HG03159 (cell line): ENCODE data around the gene ZNF775.
A peak's percentile ranks its signal among the peaks of the same experiment; 100 is the strongest.

Source experiments
- ATAC-seq: cut with Tn5 transposase; IDR thresholded peaks from one replicate; pipeline ENCODE4 v1.9.1; 2021; ENCODE audit warnings: mild to moderate bottlenecking, moderate library complexity; ENCODE audit not compliant: unreplicated experiment

The ZNF775 gene

DNA sequence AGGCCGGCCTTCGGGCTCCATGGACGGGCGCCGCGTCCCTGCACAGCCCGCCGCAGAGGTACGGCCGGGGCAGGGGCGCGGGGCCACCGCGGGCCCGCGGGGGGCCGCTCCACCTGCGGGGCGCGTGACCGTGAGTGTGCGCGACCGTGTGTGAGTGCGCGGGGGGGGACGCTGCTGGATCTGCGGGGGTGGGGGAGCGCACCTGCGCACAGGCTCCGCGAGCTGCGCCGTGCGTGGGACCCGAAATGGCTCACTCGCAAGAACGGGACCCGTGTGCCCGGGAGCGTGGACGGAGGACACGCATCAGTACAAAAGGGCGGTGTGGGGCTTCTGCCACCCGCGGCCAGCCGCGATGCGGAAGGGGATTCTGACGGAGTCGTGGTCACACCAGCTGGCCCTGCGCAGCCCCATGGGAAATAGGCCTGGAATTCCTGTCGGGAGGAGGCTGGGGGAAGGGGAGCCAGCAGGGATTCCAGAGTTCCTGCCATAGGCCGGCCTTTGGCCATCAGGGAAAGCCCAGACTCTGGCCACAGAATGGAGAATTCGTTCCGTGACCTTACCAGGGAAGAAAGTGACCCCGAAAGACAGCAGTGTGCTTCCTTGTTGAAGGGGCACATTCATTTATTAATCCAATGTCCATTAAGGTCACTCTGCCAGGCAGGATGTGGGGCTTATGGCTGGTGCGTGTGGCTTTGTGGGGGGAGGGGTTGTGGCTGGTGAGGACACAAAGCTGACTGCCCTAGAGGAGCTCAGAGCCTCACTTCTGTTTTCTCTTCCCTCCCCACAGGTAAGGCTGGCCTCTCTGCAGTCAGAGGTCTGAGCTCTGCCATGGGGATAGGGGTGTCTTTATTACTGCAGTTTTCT lies 10.0 kb upstream of the ZNF775 start:
- ATAC-seq: peak; percentile 40

DNA sequence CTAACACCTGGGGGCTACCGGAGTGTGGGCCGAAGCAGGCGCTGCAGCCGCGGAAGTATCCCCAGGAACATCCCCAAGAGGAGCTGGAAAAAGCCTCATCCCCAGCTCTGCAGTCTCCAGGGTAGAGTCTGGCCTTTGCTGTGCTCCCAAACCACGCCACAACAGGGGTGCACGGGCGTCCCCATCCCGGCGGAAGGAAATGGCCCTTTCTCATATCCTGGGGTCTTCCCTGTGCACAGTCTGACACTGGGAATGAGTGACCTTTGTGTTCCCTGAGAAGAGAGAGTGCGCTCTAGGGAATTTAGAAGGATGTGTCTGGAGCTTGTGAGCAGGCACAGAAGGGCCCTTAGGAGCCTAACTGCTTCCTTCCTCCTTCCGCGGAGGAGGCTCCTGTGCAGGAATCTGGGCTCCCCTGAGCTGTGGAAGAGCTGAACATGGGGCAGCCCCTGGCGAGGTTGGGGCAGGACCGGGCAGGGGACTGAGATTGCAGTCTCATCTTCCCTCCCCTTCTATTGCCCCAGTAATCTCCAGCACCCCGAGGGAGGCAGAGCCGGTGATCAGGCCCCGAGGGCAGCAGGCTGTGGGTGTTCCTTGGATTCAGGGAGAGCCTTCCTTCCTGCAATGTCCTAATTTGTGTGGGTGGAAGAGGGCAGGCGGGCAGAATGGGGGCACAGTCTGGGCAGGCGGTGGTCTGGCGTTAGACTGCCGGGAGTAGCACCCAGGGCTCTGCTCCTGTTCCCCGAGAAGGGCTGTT lies 9.2 kb upstream of the ZNF775 start:
- no peak for ATAC-seq

DNA sequence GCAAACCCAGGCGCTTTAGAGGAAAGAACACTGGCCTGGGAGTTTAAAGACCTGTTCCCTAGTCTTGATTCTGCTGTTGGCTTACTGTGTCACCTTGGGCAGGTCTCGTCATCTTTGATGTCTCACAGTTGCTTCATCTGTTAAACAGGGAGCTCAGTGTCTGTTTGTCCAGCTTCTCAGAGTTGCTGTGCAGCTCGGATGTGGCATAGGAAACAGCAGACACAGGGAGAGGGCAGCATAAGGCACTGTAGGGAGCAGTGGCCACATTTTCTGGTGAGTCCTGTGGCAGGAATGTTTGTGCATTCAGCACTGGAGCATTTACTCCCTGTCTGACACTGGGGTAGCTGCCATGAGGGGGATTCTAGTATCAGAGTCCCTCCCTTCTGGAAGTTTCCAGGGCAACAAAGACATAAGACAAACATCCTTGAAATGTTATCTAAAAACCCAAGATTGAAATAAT lies 8.5 kb upstream of the ZNF775 start:
- ATAC-seq: no peak

DNA sequence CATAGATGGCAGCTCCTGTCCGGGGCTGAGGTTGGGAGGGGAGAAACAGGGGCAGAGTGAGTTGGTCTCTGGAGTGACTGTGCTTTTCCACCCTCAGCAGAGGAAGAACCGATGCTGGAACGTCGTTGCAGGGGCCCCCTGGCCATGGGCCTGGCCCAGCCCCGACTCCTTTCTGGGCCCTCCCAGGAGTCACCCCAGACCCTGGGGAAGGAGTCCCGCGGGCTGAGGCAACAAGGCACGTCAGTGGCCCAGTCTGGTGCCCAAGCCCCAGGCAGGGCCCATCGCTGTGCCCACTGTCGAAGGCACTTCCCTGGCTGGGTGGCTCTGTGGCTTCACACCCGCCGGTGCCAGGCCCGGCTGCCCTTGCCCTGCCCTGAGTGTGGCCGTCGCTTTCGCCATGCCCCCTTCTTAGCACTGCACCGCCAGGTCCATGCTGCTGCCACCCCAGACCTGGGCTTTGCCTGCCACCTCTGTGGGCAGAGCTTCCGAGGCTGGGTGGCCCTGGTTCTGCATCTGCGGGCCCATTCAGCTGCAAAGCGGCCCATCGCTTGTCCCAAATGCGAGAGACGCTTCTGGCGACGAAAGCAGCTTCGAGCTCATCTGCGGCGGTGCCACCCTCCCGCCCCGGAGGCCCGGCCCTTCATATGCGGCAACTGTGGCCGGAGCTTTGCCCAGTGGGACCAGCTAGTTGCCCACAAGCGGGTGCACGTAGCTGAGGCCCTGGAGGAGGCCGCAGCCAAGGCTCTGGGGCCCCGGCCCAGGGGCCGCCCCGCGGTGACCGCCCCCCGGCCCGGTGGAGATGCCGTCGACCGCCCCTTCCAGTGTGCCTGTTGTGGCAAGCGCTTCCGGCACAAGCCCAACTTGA lies 7.8 kb upstream of the ZNF775 start:
- ATAC-seq: no peak

DNA sequence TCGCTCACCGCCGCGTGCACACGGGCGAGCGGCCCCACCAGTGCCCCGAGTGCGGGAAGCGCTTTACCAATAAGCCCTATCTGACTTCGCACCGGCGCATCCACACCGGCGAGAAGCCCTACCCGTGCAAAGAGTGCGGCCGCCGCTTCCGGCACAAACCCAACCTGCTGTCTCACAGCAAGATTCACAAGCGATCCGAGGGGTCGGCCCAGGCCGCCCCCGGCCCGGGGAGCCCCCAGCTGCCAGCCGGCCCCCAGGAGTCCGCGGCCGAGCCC lies 7.2 kb upstream of the ZNF775 start:
- ATAC-seq: no peak

DNA sequence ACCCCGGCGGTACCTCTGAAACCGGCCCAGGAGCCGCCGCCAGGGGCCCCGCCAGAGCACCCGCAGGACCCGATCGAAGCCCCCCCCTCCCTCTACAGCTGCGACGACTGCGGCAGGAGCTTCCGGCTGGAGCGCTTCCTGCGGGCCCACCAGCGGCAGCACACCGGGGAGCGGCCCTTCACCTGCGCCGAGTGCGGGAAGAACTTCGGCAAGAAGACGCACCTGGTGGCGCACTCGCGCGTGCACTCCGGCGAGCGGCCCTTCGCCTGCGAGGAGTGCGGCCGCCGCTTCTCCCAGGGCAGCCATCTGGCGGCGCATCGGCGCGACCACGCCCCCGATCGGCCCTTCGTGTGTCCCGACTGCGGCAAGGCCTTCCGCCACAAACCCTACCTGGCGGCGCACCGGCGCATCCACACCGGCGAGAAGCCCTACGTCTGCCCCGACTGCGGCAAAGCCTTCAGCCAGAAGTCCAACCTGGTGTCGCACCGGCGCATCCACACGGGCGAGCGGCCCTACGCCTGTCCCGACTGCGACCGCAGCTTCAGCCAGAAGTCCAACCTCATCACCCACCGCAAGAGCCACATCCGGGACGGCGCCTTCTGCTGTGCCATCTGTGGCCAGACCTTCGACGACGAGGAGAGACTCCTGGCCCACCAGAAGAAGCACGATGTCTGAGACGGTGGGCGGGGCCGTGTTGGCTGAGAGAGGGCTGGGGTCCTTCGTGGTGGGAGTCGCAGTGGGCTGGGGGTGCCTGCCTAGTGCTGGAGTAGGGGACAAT lies 6.7 kb upstream of the ZNF775 start:
- ATAC-seq: no peak

DNA sequence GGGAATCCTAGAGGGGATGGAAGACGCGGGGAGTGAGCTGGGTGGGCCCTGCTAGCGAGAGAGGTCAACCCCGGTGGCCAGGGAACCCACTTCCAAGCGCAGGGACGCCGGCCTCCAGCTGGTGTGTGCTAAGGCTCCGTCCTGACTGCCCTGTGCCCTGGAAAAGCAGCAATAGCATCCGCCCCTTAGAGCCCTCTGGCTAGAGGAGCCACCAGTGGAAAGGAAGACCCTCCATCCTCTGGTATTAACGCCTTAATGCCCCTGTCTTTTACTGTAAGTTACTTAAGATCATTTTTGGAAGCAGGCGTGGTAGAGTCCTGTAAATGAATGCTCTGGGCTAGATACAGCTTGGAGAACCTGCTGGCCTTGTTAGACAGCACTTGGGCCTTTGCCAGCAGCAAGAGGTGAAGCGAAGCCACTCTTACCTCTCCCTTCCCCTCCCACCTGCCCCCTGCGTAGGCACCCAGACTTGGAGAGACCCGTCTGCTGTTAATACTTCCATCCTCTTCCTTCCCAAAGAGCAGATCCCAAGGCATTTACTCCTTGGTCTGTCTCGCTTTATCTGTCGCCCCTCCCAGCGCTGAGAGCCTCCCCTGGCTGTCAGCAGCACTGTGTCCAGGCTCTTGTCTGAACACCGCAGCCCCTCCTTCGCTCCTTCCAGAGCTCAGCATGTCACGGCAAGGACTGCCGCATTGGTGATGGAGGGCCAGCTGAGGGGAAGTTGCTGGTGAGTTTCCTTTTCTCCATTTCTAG lies 5.9 kb upstream of the ZNF775 start:
- no peak for ATAC-seq

DNA sequence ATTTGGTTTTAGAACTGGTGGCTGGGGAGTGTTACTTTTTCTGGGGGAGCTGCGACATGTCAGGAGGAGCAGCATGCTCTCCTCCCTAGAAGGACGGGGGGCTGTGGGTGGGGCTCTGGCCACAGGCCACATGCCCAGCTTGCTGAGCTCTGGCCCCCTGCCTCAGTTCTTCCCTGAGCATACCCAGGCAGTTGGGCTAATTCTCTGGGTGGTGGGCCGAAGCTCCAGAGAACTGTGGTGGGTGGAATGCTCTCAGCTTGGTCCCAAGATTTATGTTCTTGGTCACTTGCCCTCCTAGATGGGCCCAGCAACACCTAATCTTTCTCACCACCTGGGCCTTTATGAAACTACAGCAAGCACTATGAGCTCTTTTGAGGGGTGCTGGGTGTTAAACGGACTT lies 5.1 kb upstream of the ZNF775 start:
- ATAC-seq: no peak

DNA sequence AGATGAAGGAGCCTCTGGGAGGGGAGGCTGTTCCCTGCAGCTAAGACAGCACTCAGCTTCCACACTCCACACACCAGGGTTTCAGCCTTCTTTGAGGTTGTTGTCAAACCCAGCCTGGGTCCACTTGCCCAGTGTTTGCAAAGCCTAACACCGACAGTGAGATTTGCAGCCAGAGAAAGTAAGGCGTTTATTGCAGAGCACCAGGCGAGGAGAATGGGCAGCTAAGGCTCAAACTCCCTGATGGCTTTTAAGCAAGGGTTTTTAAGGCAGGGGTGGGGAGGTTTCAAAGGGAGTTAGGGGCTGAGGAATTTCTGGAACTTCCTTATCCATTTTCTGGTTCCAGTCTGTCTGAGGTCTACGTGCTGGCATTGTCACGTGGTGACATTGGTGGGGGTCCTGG lies 4.7 kb upstream of the ZNF775 start:
- ATAC-seq: no peak

DNA sequence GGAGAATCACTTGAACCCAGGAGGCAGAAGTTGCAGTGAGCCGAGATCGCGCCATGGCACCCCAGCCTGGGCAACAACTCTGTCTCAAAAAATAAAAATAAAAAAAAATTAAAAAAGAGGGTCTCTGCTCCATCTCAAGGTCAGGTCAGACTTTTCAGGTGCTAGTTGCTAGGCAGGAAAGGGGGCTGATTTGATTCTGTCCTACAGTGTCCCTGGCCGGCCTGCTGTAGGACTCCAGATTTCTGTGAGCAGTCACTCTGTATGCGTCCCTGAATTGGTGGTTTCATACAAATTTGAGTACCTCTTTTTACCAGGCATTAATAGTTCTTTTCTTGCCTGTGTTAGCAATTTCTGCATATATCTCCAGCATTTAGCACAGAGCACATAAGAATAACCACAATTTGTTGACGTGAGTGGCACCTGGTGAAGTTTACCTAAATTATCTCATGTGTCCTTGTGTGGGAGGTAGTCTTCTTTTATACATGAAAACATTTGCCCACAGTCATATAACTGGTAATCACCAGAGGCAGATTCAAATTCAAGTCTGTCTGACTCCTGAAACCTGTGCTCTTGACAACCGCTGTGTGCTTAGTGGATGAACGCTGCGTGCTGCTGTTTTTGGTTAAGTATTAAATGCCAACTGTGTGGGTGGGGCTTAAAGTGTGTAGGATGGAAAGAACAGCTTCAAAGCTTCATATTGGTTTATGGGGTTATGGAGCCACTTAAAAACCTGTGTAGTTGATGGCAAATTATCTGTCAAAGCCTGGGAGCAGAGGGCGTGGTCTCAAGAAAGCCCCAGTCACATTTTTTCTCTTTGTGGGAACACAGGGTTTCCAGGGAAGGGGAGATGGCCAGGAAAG lies 3.2 kb upstream of the ZNF775 start:
- no peak for ATAC-seq

DNA sequence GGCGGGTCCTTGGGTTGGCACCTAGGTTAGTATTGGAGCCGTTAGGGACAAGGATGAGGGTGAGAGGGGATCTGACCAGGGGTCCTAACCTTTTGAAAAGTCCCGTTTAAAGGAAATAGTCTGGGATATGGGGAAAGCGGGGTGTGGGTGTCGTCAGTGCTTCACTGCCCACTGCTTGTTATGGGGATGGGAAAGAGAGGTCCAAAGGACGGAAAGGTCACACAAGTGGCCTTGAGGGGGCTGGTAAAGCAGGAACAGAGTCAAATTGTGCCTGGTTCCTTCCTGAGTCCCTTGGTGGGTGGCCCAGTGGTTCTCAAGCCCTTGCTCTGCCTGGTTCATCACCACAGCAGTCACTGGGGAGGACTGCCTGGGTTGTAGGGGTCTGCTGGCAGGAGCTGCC lies 2.6 kb upstream of the ZNF775 start:
- no peak for ATAC-seq

DNA sequence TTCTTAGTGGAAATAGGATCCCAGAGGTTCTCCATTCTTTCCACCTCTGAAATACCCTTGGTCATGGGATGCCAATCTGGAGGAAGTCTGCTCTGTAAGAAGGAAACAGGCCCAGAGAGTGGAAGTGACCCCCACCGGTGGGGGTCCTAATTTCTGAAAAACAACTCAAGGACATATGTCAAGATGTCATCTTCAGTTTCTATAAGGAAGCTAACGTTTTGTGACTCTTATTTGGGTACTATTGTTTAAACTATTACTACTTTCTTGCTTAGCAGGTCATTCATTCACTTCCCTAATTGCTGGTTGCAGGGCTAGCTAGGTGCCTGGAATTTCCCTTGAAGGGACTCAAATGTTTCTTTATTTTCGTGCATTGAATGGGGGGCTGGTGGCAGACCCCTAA lies 1.9 kb upstream of the ZNF775 start:
- ATAC-seq: no peak

DNA sequence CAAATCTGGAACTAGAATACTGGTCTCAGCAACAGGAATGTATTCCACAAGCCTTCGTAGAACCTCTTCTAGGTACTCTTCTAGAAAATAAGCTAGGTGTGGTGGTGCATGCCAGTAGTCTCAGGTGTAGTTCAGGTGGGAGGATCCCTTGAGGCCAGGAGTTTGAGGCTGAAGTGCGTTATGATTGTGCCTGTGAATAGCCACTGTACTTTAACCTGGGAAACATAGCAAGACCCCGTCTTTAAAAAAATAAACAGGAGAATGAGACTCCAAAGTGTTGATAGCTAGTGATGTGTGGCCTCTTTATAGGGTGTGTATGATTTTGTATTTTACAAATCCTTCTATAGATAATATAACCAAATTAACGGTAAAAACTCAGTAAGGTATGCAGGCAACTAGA lies 1.5 kb upstream of the ZNF775 start:
- ATAC-seq: no peak

DNA sequence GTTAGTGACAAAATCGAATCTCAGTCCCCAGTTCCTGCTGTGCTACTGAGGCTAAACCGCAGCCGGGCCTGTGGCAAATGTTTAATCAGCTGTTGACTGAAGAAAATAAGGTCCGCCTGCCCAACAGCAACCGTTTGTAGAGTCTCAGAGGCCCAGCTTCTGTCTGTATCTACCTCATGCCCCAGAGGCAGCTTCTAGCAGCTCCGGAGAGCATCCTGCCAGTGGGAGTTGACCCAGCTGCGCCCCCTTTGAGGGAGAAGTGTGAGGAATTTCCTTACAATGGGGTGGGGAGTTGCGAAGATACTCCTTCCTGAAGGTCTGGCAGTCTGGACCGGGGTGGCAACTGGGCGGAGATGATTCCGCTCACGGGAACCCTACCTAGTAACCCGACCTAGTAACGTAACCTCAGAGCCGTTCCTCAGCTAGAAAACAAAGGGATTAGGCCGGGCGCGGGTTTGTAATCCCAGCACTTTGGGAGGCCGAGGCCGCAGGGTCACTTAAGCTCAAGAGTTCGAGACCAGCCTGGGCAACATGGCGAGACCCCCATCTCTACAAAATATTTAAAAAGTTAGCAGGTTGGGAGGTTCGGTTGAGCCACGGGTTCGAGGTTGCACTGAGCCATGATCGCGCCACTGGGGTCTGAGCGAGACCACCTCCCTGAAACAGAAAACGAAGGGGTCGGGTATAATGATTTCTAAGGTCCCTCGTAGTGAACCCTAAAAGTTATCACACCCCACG lies 846 bp upstream of the ZNF775 start:
- no peak for ATAC-seq

DNA sequence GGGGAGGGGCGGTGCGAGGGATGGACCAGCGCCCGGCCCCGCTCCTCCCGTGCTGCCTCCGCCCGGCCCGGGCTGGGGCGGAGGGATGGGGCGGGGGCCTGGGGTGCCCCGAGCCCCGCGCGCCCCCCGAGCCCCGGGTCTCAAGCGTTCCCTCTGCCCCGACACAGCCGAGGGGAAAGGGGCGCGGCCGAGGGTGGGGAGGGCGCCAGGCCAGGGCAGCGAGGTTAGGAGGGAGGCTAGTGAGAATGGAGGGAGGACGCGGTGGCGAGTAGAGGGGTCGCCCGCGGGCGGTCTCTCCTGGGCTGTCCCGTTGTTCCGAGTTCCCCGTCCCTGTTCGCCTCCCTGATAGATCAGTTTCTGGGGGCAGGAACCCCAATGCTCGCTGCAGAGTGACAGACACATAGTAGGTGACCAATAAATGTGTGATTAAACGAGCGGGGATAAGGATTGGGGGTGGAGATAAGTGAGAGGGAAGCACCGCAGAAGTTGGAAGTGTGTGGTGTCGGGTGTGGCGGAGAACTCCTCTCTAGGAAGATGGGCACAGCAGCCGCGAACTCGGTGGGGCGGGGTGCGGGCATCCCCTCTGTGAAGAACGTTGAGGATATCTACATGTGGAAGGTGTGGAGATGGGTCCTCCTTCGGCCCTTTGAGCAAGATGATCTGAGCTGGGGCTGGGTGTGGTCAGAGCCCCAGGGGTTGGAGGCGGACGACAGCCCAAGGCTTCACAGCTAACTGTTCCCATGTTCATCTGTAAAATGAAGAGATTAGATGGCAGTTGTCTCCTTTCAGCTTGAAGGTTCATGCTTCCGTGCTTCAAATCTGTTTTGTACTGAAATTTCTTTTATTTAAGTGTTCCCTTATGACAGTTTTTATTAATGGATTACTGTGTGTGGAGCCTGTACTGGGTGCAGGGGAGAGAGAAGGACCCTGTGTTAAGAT lies 580 bp downstream of the ZNF775 start:
- peak; percentile 24 for ATAC-seq

DNA sequence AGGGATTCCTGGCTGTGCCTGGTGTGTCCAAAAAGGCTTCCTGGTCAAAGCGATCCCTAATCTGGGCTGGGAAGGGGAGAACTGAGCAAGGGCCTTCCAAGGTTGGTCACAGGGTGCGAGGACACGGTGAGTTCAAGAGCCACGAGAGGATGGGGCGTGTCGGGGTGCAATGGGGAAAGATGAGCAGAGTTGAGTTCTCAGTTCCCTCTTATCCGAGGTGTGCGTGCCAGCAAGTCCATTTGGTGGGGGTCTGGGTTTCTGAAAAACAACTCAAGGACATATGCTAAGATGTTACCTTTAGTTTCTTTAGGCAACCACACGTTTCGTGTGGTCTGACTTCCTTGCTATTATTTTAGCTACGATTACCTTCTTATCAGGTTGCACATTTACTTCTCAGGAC lies 1.3 kb downstream of the ZNF775 start:
- ATAC-seq: peak; percentile 14

DNA sequence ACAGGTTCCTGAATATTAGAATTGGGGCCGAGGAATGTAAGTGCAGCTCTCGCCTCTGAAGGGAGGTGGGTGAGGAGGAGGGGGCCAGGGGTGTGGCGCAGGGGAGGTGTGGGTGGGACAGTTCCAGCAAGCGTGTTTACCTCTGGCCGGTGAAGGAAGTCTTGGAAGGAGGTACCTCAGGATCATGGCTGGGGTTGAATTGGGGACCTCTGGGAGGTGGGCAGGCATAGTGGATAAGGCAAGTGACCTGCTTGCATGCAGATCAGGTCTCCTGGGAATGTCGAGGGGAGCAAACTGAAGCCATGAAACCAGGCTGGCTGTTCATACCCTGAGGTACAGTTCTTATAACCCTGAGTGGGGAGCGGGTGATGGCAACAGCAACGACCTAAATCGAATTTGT lies 2.0 kb downstream of the ZNF775 start:
- no peak for ATAC-seq

DNA sequence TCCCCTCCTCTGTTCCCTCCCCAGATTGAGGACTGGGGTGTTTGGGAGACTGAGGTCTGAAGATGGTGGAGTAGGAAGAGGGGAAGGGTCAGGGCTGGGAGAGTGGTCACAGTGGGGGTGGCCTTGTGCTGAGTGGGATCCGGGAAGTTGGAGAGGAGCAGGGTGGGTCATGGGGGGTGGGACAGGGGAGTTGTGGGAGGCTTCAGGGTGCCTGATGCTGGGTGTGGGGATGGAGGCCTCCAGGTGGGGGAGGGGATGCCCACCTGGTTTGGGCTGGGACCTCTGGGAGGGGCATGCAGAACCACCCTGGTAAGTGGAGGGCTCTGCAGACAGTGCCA lies 2.6 kb downstream of the ZNF775 start:
- no peak for ATAC-seq
